ENCODE data around the gene C1QTNF6.

DNA sequence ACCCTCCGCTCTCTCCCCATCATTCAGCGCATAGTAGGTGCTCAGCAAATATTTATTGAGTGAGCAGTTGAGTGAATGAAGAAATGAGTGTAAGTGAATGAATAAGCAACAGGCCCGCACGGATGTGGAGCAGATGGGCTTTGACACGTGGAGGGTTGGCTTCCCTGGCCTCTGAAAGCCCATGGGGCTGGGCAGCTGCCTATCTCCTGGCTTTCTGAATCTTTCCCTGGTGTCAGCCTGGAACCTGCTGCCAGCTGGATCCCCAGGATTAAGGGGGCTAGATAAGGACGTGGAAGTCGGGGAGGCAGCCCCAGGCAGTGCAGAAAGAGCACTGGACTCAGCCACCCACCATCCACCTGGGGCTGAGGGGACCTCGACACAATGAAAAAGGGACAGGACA, 50.9 kb downstream of the C1QTNF6 start:
- TF ChIP-seq, protein P1, sequence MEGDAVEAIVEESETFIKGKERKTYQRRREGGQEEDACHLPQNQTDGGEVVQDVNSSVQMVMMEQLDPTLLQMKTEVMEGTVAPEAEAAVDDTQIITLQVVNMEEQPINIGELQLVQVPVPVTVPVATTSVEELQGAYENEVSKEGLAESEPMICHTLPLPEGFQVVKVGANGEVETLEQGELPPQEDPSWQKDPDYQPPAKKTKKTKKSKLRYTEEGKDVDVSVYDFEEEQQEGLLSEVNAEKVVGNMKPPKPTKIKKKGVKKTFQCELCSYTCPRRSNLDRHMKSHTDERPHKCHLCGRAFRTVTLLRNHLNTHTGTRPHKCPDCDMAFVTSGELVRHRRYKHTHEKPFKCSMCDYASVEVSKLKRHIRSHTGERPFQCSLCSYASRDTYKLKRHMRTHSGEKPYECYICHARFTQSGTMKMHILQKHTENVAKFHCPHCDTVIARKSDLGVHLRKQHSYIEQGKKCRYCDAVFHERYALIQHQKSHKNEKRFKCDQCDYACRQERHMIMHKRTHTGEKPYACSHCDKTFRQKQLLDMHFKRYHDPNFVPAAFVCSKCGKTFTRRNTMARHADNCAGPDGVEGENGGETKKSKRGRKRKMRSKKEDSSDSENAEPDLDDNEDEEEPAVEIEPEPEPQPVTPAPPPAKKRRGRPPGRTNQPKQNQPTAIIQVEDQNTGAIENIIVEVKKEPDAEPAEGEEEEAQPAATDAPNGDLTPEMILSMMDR (IDR thresholded peaks at IDR 0.05 in 8 of 11, conservative IDR thresholded peaks at IDR 0.05 in 3 of 11): no peak
- no peak for TF ChIP-seq POLR2A (IDR thresholded peaks at IDR 0.05)
- TF ChIP-seq POLR2AphosphoS5 (IDR thresholded peaks at IDR 0.05): no peak

Data from spleen (tissue), 7 donors.